ENCODE results near the gene NLRP9. TPM values are rescaled to one million over a fixed set of nuclear protein-coding genes. Genes with fewer than 3 reads are reported as not detected.

The NLRP9 gene
- total RNA-seq, 1 experiment from 2014 or later = not detected

DNA sequence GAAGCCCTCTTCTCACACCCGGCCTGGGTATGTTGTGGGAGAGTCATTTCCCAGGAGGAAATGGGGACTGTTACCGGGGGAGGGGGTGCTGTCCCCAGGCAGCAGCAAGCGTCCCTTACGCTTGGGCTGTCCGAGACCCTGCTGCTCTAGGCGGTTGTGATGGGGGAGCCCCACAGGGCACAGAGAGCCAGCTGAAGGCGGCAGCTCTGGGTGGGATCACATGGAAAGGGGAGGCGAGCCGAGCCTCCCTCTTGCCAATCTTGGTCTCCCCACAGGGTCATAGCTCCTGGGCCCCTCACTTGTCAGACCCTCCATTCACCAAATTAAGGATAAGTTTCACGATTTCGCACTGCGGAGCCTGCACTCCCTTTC, 41.1 kb downstream of the NLRP9 start:
- TF ChIP-seq ELF1 (IDR thresholded peaks at IDR 0.05; ENCODE audit: borderline replicate concordance, low read depth) (no peak), TCF7L2 (IDR thresholded peaks at IDR 0.05; ENCODE audit: borderline replicate concordance, extremely low read depth, insufficient read depth, insufficient read length) (no peak), EZH2 (IDR thresholded peaks at IDR 0.05) (no peak), EZH2phosphoT487 (IDR thresholded peaks at IDR 0.05; ENCODE audit: borderline replicate concordance) (no peak), JUND (IDR thresholded peaks at IDR 0.05) (no peak), SIN3A (IDR thresholded peaks at IDR 0.05; ENCODE audit: low read depth) (no peak), CBX3 (IDR thresholded peaks at IDR 0.05; ENCODE audit: low read depth) (no peak), SP1 (IDR thresholded peaks at IDR 0.05; ENCODE audit: low read depth) (no peak), CTCF (IDR thresholded peaks at IDR 0.05 in 2 of 3, conservative IDR thresholded peaks at IDR 0.05 in 1 of 3; ENCODE audit: borderline replicate concordance in 1 of 3, insufficient read depth in 1 of 3, low read depth in 2 of 3, low read length in 2 of 3) (no peak), SRF (IDR thresholded peaks at IDR 0.05; ENCODE audit: low read depth) (no peak), ZNF274 (IDR thresholded peaks at IDR 0.05; ENCODE audit: low read depth, low read length) (no peak), YY1 (IDR thresholded peaks at IDR 0.05; ENCODE audit: extremely low read depth, insufficient replicate concordance, low read depth, low read length) (no peak), ZFX (IDR thresholded peaks at IDR 0.05) (no peak), ATF3 (IDR thresholded peaks at IDR 0.05) (no peak), RAD21 (IDR thresholded peaks at IDR 0.05; ENCODE audit: low read depth) (no peak)
- TF ChIP-seq, protein P1, sequence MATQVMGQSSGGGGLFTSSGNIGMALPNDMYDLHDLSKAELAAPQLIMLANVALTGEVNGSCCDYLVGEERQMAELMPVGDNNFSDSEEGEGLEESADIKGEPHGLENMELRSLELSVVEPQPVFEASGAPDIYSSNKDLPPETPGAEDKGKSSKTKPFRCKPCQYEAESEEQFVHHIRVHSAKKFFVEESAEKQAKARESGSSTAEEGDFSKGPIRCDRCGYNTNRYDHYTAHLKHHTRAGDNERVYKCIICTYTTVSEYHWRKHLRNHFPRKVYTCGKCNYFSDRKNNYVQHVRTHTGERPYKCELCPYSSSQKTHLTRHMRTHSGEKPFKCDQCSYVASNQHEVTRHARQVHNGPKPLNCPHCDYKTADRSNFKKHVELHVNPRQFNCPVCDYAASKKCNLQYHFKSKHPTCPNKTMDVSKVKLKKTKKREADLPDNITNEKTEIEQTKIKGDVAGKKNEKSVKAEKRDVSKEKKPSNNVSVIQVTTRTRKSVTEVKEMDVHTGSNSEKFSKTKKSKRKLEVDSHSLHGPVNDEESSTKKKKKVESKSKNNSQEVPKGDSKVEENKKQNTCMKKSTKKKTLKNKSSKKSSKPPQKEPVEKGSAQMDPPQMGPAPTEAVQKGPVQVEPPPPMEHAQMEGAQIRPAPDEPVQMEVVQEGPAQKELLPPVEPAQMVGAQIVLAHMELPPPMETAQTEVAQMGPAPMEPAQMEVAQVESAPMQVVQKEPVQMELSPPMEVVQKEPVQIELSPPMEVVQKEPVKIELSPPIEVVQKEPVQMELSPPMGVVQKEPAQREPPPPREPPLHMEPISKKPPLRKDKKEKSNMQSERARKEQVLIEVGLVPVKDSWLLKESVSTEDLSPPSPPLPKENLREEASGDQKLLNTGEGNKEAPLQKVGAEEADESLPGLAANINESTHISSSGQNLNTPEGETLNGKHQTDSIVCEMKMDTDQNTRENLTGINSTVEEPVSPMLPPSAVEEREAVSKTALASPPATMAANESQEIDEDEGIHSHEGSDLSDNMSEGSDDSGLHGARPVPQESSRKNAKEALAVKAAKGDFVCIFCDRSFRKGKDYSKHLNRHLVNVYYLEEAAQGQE (IDR thresholded peaks at IDR 0.05; ENCODE audit: low read depth) = no peak
- TF ChIP-seq, protein P2, sequence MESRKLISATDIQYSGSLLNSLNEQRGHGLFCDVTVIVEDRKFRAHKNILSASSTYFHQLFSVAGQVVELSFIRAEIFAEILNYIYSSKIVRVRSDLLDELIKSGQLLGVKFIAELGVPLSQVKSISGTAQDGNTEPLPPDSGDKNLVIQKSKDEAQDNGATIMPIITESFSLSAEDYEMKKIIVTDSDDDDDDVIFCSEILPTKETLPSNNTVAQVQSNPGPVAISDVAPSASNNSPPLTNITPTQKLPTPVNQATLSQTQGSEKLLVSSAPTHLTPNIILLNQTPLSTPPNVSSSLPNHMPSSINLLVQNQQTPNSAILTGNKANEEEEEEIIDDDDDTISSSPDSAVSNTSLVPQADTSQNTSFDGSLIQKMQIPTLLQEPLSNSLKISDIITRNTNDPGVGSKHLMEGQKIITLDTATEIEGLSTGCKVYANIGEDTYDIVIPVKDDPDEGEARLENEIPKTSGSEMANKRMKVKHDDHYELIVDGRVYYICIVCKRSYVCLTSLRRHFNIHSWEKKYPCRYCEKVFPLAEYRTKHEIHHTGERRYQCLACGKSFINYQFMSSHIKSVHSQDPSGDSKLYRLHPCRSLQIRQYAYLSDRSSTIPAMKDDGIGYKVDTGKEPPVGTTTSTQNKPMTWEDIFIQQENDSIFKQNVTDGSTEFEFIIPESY (IDR thresholded peaks at IDR 0.05; ENCODE audit: extremely low read depth, insufficient replicate concordance, low read length) = no peak
- intact Hi-C loops (cut with micrococcal nuclease) = no loop called here
- no peaks in the 10 kb centered on the region for H3K9me2 ChIP-seq (ENCODE audit: insufficient read depth)
- DNase-seq (ENCODE audit: low read depth, low spot score) (no peak), ATAC-seq (no peak)
- H3K4me3 ChIP-seq (replicated peaks in 1 of 2; ENCODE audit: low read depth in 1 of 2, low read length in 2 of 2) = no peak overlapping the region
- H3K4me2 ChIP-seq (ENCODE audit: low read length) = no peak overlapping the region
- H3K27me3 ChIP-seq (ENCODE audit: insufficient read depth, low read length) = no peaks in the 10 kb centered on the region
- CTCF ChIA-PET = no interaction called here
- no peaks in the 10 kb centered on the region for H3K9me3 ChIP-seq (ENCODE audit: control insufficient read depth in 1 of 2, insufficient read depth in 1 of 2, low read depth in 1 of 2, low read length in 2 of 2)
- H2AFZ ChIP-seq (ENCODE audit: low read depth, low read length, poor library complexity, severe bottlenecking) = no peak overlapping the region
- no peaks in the 10 kb centered on the region for H3K79me2 ChIP-seq (ENCODE audit: insufficient read depth, low read length)
- no peaks in the 10 kb centered on the region for H3K4me1 ChIP-seq (ENCODE audit: control insufficient read depth in 1 of 2, insufficient read depth in 2 of 2, low read length in 2 of 2)
- no peak overlapping the region for H3K27ac ChIP-seq (ENCODE audit: low read depth, low read length)
- H4K20me1 ChIP-seq (ENCODE audit: insufficient read depth) = no peaks in the 10 kb centered on the region
- peaks cover 23 to 29% of the 10 kb centered on the region in 2 experiments; a peak in 3 of 4 replicates for H3K36me3 ChIP-seq (ENCODE audit: control insufficient read depth in 1 of 2, insufficient read depth in 2 of 2, low read length in 2 of 2)
- RAD21 ChIA-PET (ENCODE audit: low non-redundant PET in 1 of 2, low total read pairs in 2 of 2, uncharacterized antibody in 2 of 2, unreplicated experiment in 2 of 2) = no interaction called here
- H3K9ac ChIP-seq (ENCODE audit: low read length) = no peak overlapping the region
- POLR2A ChIA-PET = no interaction called here
- no TSS peak for BruUV-seq (replicated peaks)
